ENCODE data around the gene AMOTL2.

Gene AMOTL2

GRCh38 chr3:134323966-134324962 is 50.0 kb downstream of the AMOTL2 start:
- no peak overlapping the region for H3K4me3 ChIP-seq (ENCODE audit: low read depth, low read length)
- H3K4me1 ChIP-seq, result no peaks in the 10 kb centered on the region
- no peaks in the 10 kb centered on the region for H3K79me2 ChIP-seq
- H3K36me3 ChIP-seq (ENCODE audit: control insufficient read depth, insufficient read depth, low read length), result no peaks in the 10 kb centered on the region
- no peak overlapping the region for H3K4me2 ChIP-seq (ENCODE audit: low read length)
- no peak overlapping the region for H2AFZ ChIP-seq
- no peaks in the 10 kb centered on the region for H3K27me3 ChIP-seq (ENCODE audit: control insufficient read depth, insufficient read depth, low read length)
- no peak overlapping the region for H3K9ac ChIP-seq
- TF ChIP-seq CTCF (IDR thresholded peaks at IDR 0.05), result no peak
- H3K9me3 ChIP-seq (ENCODE audit: control insufficient read depth, low read length), result no peaks in the 10 kb centered on the region
- H3K27ac ChIP-seq, result no peak overlapping the region

DNA sequence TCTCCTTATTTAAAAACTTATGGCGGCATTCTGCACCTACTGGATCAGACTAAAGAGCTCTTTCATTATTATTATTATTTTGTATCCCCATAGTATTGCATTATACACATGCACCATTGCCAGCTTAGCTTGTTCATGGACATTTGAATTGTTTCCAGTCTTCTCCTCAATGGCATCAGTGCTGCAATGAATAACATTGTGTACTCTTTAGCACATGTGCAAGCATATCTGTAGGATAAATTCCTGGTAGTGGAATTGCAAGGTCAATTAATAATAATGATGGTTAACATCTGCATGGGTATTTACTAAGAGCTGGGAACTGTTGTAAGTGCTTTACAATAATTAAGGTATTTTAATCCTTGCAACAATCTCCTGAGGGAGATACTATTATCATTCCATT is 52.0 kb downstream of the AMOTL2 start:
- no peaks in the 10 kb centered on the region for H3K4me1 ChIP-seq
- no peaks in the 10 kb centered on the region for H3K27me3 ChIP-seq (ENCODE audit: control insufficient read depth, insufficient read depth, low read length)
- no peak overlapping the region for H3K4me2 ChIP-seq (ENCODE audit: low read length)
- H3K27ac ChIP-seq, result no peak overlapping the region
- H2AFZ ChIP-seq, result no peak overlapping the region
- H3K9me3 ChIP-seq (ENCODE audit: control insufficient read depth, low read length), result no peaks in the 10 kb centered on the region
- no peak for TF ChIP-seq CTCF (IDR thresholded peaks at IDR 0.05)
- H3K36me3 ChIP-seq (ENCODE audit: control insufficient read depth, insufficient read depth, low read length), result no peaks in the 10 kb centered on the region
- H3K4me3 ChIP-seq (ENCODE audit: low read depth, low read length), result no peak overlapping the region
- no peaks in the 10 kb centered on the region for H3K79me2 ChIP-seq
- no peak overlapping the region for H3K9ac ChIP-seq

- Histone ChIP-seq H3K9me3 (ENCODE audit: control insufficient read depth, low read length) (no peaks in the 10 kb centered on the region), H3K27me3 (ENCODE audit: control insufficient read depth, insufficient read depth, low read length) (no peaks in the 10 kb centered on the region), H2AFZ (no peak overlapping the region), H3K4me1 (no peaks in the 10 kb centered on the region), H3K4me2 (ENCODE audit: low read length) (no peak overlapping the region), H3K9ac (no peak overlapping the region), H3K36me3 (ENCODE audit: control insufficient read depth, insufficient read depth, low read length) (no peaks in the 10 kb centered on the region), H3K79me2 (no peaks in the 10 kb centered on the region), H3K27ac (no peak overlapping the region), H3K4me3 (ENCODE audit: low read depth, low read length) (no peak overlapping the region)
- TF ChIP-seq CTCF (IDR thresholded peaks at IDR 0.05), result no peak
Observed at GRCh38 chr3:134320749-134321148, 53.5 kb downstream of the AMOTL2 start.

- no peaks in the 10 kb centered on the region for H3K27me3 ChIP-seq (ENCODE audit: control insufficient read depth, insufficient read depth, low read length)
- H3K4me2 ChIP-seq (ENCODE audit: low read length), result no peak overlapping the region
- H3K79me2 ChIP-seq, result no peaks in the 10 kb centered on the region
- H3K9me3 ChIP-seq (ENCODE audit: control insufficient read depth, low read length), result no peaks in the 10 kb centered on the region
- H2AFZ ChIP-seq, result no peak overlapping the region
- no peaks in the 10 kb centered on the region for H3K4me1 ChIP-seq
- H3K36me3 ChIP-seq (ENCODE audit: control insufficient read depth, insufficient read depth, low read length), result no peaks in the 10 kb centered on the region
- H3K27ac ChIP-seq, result no peak overlapping the region
- TF ChIP-seq CTCF (IDR thresholded peaks at IDR 0.05), result no peak
- no peak overlapping the region for H3K4me3 ChIP-seq (ENCODE audit: low read depth, low read length)
- no peak overlapping the region for H3K9ac ChIP-seq
Observed at GRCh38 chr3:134319931-134320330, 54.3 kb downstream of the AMOTL2 start.
